PC-3 (cell line): ENCODE results near the gene PTGER3.

Experiments
- CTCF ChIP-seq: fragments of 300-600 bp; sonication (generic); conservative IDR thresholded peaks from 2 replicates; pipeline ENCODE4 v1.5.1; 2017; ENCODE audit warnings: antibody characterized with exemption, low read depth, mild to moderate bottlenecking, low read length
- EZH2 ChIP-seq: fragments of 300-600 bp; sonication (generic); IDR thresholded peaks from one replicate; pipeline ENCODE4 v1.6.1; 2017; ENCODE audit warnings: antibody characterized with exemption, mild to moderate bottlenecking, low read length; ENCODE audit not compliant: unreplicated experiment

- TF ChIP-seq CTCF (peak; percentile 44; the same call in 1 of the 2 replicates), EZH2 (no peak)
These were observed 81.5 kb downstream of the PTGER3 start for GRCh38 chr1:70966018-70966638.
